Measurements from ENCODE around the gene BDNF. TPM values are rescaled to one million over a fixed set of nuclear protein-coding genes. Genes with fewer than 3 reads are reported as not detected.
A peak's percentile ranks its signal among the peaks of the same experiment; 100 is the strongest.

Gene BDNF
- total RNA-seq, 1 donor from 2014 or later, result 0.10 TPM

DNA sequence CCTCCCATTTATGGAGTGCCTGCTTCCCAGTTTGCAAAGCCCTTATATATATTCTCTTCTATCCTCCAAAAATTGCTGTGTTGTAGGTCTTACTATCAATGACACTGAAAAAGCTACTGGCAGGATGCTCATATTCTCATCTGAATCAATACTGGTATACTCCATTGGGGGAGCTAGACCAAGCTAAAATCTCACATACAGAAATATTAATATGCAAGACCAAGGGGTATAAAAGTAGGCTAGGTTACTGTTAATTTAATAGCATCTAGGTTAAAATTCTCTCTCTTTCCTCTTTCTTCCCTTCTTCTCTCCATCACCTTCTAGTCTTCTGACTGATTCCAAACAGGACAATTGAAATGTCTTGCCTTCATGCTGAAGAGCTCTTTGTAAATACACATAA lies 17.1 kb upstream of the BDNF start:
- no peak for DNase-seq (ENCODE audit: low spot score)
- H3K27me3 Mint-ChIP-seq (ENCODE audit: unreplicated experiment), result peaks cover 11% of the 10 kb centered on the region

GRCh38 chr11:27716835-27717234 lies 16.6 kb upstream of the BDNF start:
- no peak overlapping the region for H3K27ac Mint-ChIP-seq (ENCODE audit: unreplicated experiment)
- peaks cover 9% of the 10 kb centered on the region for H3K27me3 Mint-ChIP-seq (ENCODE audit: unreplicated experiment)
- TF ChIP-seq CTCF (IDR thresholded peaks at IDR 0.05; ENCODE audit: unreplicated experiment), result no peak
- no peak for DNase-seq (ENCODE audit: low spot score)
- no peak overlapping the region for H3K4me3 Mint-ChIP-seq (ENCODE audit: unreplicated experiment)
- peaks cover 18% of the 10 kb centered on the region for H3K4me1 Mint-ChIP-seq (ENCODE audit: unreplicated experiment)
- H3K9me3 Mint-ChIP-seq (ENCODE audit: unreplicated experiment), result no peaks in the 10 kb centered on the region
- no peaks in the 10 kb centered on the region for H3K36me3 Mint-ChIP-seq (ENCODE audit: low read depth, unreplicated experiment)

More for the DNA sequence above, 17.1 kb upstream of the BDNF start:
- peak; percentile 20 for TF ChIP-seq CTCF (IDR thresholded peaks at IDR 0.05; ENCODE audit: unreplicated experiment)
- Mint-ChIP-seq H3K36me3 (ENCODE audit: low read depth, unreplicated experiment) (no peaks in the 10 kb centered on the region), H3K4me1 (ENCODE audit: unreplicated experiment) (peaks cover 18% of the 10 kb centered on the region), H3K9me3 (ENCODE audit: unreplicated experiment) (no peaks in the 10 kb centered on the region), H3K27ac (ENCODE audit: unreplicated experiment) (no peak overlapping the region), H3K4me3 (ENCODE audit: unreplicated experiment) (peak overlapping the region; percentile 88)

GRCh38 chr11:27716216-27716615 lies 16.0 kb upstream of the BDNF start:
- no peak overlapping the region for H3K4me3 Mint-ChIP-seq (ENCODE audit: unreplicated experiment)
- no peak for DNase-seq (ENCODE audit: low spot score)
- H3K9me3 Mint-ChIP-seq (ENCODE audit: unreplicated experiment), result no peaks in the 10 kb centered on the region
- TF ChIP-seq CTCF (IDR thresholded peaks at IDR 0.05; ENCODE audit: unreplicated experiment), result no peak
- peaks cover 7% of the 10 kb centered on the region for H3K27me3 Mint-ChIP-seq (ENCODE audit: unreplicated experiment)
- H3K36me3 Mint-ChIP-seq (ENCODE audit: low read depth, unreplicated experiment), result no peaks in the 10 kb centered on the region
- peaks cover 17% of the 10 kb centered on the region for H3K4me1 Mint-ChIP-seq (ENCODE audit: unreplicated experiment)
- H3K27ac Mint-ChIP-seq (ENCODE audit: unreplicated experiment), result no peak overlapping the region

GRCh38 chr11:27711725-27712124 lies 11.5 kb upstream of the BDNF start:
- H3K36me3 Mint-ChIP-seq (ENCODE audit: low read depth, unreplicated experiment), result no peaks in the 10 kb centered on the region
- DNase-seq (ENCODE audit: low spot score), result no peak
- no peaks in the 10 kb centered on the region for H3K27me3 Mint-ChIP-seq (ENCODE audit: unreplicated experiment)
- no peak for TF ChIP-seq CTCF (IDR thresholded peaks at IDR 0.05; ENCODE audit: unreplicated experiment)
- no peaks in the 10 kb centered on the region for H3K9me3 Mint-ChIP-seq (ENCODE audit: unreplicated experiment)
- H3K27ac Mint-ChIP-seq (ENCODE audit: unreplicated experiment), result no peak overlapping the region
- no peak overlapping the region for H3K4me3 Mint-ChIP-seq (ENCODE audit: unreplicated experiment)
- no peaks in the 10 kb centered on the region for H3K4me1 Mint-ChIP-seq (ENCODE audit: unreplicated experiment)

DNA sequence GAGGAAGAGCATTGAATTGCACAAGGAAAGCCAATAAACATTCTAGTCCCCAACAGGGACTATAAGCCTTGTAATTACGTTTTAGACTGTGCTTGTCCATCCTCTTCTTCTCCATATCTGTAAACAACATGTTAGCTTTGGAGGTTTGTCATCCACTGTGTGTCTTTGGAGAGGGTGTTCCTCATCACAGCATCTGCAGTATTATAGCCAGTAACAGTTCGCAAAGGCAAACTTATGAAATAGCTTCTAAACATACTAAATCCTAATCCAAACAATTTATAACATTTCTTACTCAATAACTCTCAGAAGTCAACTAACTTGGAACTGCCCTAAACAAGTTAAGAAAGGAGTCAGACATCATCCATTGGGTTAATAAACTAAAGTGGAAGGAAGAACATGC lies 10.3 kb upstream of the BDNF start:
- H3K4me3 Mint-ChIP-seq (ENCODE audit: unreplicated experiment), result no peak overlapping the region
- H3K9me3 Mint-ChIP-seq (ENCODE audit: unreplicated experiment), result no peaks in the 10 kb centered on the region
- H3K27ac Mint-ChIP-seq (ENCODE audit: unreplicated experiment), result no peak overlapping the region
- H3K4me1 Mint-ChIP-seq (ENCODE audit: unreplicated experiment), result no peaks in the 10 kb centered on the region
- no peak for DNase-seq (ENCODE audit: low spot score)
- H3K36me3 Mint-ChIP-seq (ENCODE audit: low read depth, unreplicated experiment), result no peaks in the 10 kb centered on the region
- no peaks in the 10 kb centered on the region for H3K27me3 Mint-ChIP-seq (ENCODE audit: unreplicated experiment)
- TF ChIP-seq CTCF (IDR thresholded peaks at IDR 0.05; ENCODE audit: unreplicated experiment), result no peak
